NCI-H510A treated with DMSO at 0.1 percent for 48 hours (cell line): ENCODE results near the gene CTTNBP2NL.
"Not testable (repeated sequence)": the region's sequence is repeated elsewhere in the genome, so short reads cannot be mapped to it uniquely, and the experiment has no call there.

Experiments
- DNase-seq: peaks from one replicate; lab custom pipeline; 2025; lab: John Stamatoyannopoulos, UW

Gene CTTNBP2NL

GRCh38 chr1:112423666-112424065 lies 27.7 kb downstream of the CTTNBP2NL start:
- not testable (repeated sequence) for DNase-seq

- no peak for DNase-seq
Observed at GRCh38 chr1:112429749-112430148, 33.7 kb downstream of the CTTNBP2NL start.

- no peak for DNase-seq
Observed at GRCh38 chr1:112431038-112431437, 35.0 kb downstream of the CTTNBP2NL start.

- DNase-seq, result no peak
Observed at GRCh38 chr1:112435448-112435847, 39.4 kb downstream of the CTTNBP2NL start.

- DNase-seq, result no peak
Observed at GRCh38 chr1:112436384-112437156, 40.6 kb downstream of the CTTNBP2NL start.

GRCh38 chr1:112438156-112438555 lies 42.1 kb downstream of the CTTNBP2NL start:
- DNase-seq, result not testable (repeated sequence)

- no peak for DNase-seq
Observed at GRCh38 chr1:112439592-112439991, 43.6 kb downstream of the CTTNBP2NL start.

- DNase-seq, result no peak
Observed at GRCh38 chr1:112440574-112440973, 44.6 kb downstream of the CTTNBP2NL start.

- no peak for DNase-seq
Observed at GRCh38 chr1:112444269-112444668, 48.3 kb downstream of the CTTNBP2NL start.

- DNase-seq, result no peak
Observed at GRCh38 chr1:112445596-112445995, 49.6 kb downstream of the CTTNBP2NL start.

- DNase-seq, result no peak
Observed at GRCh38 chr1:112446411-112446810, 50.4 kb downstream of the CTTNBP2NL start.

GRCh38 chr1:112448904-112449629 lies 53.1 kb downstream of the CTTNBP2NL start:
- no peak for DNase-seq

- no peak for DNase-seq
Observed at GRCh38 chr1:112449630-112449983, 53.6 kb downstream of the CTTNBP2NL start.

- no peak for DNase-seq
Observed at GRCh38 chr1:112450773-112451172, 54.8 kb downstream of the CTTNBP2NL start.

- not testable (repeated sequence) for DNase-seq
Observed at GRCh38 chr1:112451301-112451700, 55.3 kb downstream of the CTTNBP2NL start.

GRCh38 chr1:112453876-112454275 lies 57.9 kb downstream of the CTTNBP2NL start:
- DNase-seq, result no peak

GRCh38 chr1:112454316-112454715 lies 58.3 kb downstream of the CTTNBP2NL start:
- no peak for DNase-seq

- DNase-seq, result no peak
Observed at GRCh38 chr1:112457241-112457640, 61.2 kb downstream of the CTTNBP2NL start.

GRCh38 chr1:112457955-112458354 lies 61.9 kb downstream of the CTTNBP2NL start:
- no peak for DNase-seq

GRCh38 chr1:112458756-112459155 lies 62.7 kb downstream of the CTTNBP2NL start:
- no peak for DNase-seq

GRCh38 chr1:112460615-112461014 lies 64.6 kb downstream of the CTTNBP2NL start:
- peak; percentile 69 for DNase-seq

GRCh38 chr1:112461200-112461871 lies 65.3 kb downstream of the CTTNBP2NL start:
- peak; percentile 72 for DNase-seq

GRCh38 chr1:112462953-112463279 lies 66.9 kb downstream of the CTTNBP2NL start:
- no peak for DNase-seq
